ENCODE measurements around the gene PALMD. TPM values are rescaled to one million over a fixed set of nuclear protein-coding genes. Genes with fewer than 3 reads are reported as not detected.

The PALMD gene
- total and polyA plus RNA-seq, 2 donors from 2014 or later, result 10.1 to 25.2 TPM

DNA sequence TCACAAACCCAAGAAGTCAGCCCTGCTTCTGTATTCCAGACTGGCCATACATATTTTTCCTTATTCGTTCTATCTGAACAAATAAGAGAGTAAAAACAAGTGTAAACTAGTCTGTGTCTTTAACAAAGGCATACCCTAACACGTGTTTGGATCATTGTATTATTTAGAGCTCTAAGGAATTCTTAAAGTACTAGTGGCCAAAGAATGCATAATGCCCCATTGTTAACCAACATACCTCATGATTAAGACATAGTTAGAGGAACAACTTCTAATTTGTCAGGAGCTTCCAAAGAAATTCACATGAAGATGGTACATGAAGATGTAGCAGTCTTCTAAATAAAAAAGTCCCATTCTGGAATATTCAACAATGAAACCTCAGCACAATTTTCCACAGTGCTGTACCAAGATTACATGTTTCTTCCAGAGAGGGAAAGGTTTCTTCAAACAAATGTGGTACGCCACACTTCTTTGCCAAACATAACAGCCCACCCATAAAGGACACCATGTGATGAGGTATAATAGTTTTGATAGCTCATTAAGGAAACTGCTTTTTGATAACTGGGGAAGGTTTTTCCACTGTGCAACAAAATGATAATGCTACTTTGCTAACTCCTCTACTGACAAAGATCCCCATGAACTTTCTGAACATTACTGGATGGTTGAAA lies 5.0 kb downstream of the PALMD start:
- Histone ChIP-seq H3K4me3 (ENCODE audit: low read length in 3 of 3) (no peak overlapping the region), H3K4me1 (ENCODE audit: control insufficient read depth in 2 of 3, insufficient read depth in 2 of 3, low read depth in 1 of 3, low read length in 3 of 3) (peaks cover 0 to 9% (median 8%) of the 10 kb centered on the region in 3 donors), H3K27me3 (ENCODE audit: control insufficient read depth, insufficient read depth, low read length) (no peaks in the 10 kb centered on the region), H3K36me3 (ENCODE audit: control insufficient read depth in 2 of 3, insufficient read depth in 3 of 3, low read length in 3 of 3) (no peaks in the 10 kb centered on the region), H3K9me3 (ENCODE audit: control insufficient read depth in 2 of 3, insufficient read depth in 1 of 3, low read length in 3 of 3) (no peaks in the 10 kb centered on the region), H3K9ac (ENCODE audit: low read length in 3 of 3) (no peak overlapping the region), H3K27ac (ENCODE audit: low read depth in 2 of 2, low read length in 2 of 2) (peak overlapping the region; percentile 77 to 87)
- intact Hi-C loops (cut with DNase I), result no loop called here
- FAIRE-seq, result no peak
- no peak for DNase-seq
- TF ChIP-seq, protein P1, sequence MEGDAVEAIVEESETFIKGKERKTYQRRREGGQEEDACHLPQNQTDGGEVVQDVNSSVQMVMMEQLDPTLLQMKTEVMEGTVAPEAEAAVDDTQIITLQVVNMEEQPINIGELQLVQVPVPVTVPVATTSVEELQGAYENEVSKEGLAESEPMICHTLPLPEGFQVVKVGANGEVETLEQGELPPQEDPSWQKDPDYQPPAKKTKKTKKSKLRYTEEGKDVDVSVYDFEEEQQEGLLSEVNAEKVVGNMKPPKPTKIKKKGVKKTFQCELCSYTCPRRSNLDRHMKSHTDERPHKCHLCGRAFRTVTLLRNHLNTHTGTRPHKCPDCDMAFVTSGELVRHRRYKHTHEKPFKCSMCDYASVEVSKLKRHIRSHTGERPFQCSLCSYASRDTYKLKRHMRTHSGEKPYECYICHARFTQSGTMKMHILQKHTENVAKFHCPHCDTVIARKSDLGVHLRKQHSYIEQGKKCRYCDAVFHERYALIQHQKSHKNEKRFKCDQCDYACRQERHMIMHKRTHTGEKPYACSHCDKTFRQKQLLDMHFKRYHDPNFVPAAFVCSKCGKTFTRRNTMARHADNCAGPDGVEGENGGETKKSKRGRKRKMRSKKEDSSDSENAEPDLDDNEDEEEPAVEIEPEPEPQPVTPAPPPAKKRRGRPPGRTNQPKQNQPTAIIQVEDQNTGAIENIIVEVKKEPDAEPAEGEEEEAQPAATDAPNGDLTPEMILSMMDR (IDR thresholded peaks at IDR 0.05; ENCODE audit: borderline replicate concordance, extremely low read depth, insufficient read depth), result no peak

DNA sequence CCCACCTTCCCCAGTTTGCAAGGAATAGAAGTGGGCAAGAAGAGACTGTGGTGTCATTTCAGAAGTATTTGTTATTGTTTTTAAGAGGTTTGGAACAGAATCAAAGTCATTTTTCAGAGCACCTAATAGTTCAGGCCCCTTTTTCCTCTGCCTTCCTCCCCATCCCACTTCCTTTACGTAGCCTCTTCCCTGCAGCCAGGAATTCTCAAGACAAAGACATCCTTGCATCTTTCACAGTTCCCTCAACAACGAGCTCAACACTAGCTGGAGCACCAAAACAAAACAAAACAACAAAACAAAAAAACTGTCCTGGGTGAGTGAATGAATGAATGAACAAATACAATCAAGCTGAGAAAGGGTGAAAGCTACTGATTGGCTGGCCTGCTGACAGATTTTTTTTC lies 7.0 kb downstream of the PALMD start:
- no peak overlapping the region for H3K4me3 ChIP-seq (ENCODE audit: low read length in 3 of 3)
- H3K36me3 ChIP-seq (ENCODE audit: control insufficient read depth in 2 of 3, insufficient read depth in 3 of 3, low read length in 3 of 3), result no peaks in the 10 kb centered on the region
- no peak for FAIRE-seq
- peak overlapping the region in 1 of 2 donors; percentile 52 for H3K27ac ChIP-seq (ENCODE audit: low read depth in 2 of 2, low read length in 2 of 2)
- no peak overlapping the region for H3K9ac ChIP-seq (ENCODE audit: low read length in 3 of 3)
- no peaks in the 10 kb centered on the region for H3K9me3 ChIP-seq (ENCODE audit: control insufficient read depth in 2 of 3, insufficient read depth in 1 of 3, low read length in 3 of 3)
- peaks cover 0 to 8% (median 5%) of the 10 kb centered on the region in 3 donors for H3K4me1 ChIP-seq (ENCODE audit: control insufficient read depth in 2 of 3, insufficient read depth in 2 of 3, low read depth in 1 of 3, low read length in 3 of 3)
- no peak for DNase-seq
- H3K27me3 ChIP-seq (ENCODE audit: control insufficient read depth, insufficient read depth, low read length), result no peaks in the 10 kb centered on the region
- intact Hi-C loops (cut with DNase I), result no loop called here
- TF ChIP-seq, protein P1 (IDR thresholded peaks at IDR 0.05; ENCODE audit: borderline replicate concordance, extremely low read depth, insufficient read depth), result no peak

DNA sequence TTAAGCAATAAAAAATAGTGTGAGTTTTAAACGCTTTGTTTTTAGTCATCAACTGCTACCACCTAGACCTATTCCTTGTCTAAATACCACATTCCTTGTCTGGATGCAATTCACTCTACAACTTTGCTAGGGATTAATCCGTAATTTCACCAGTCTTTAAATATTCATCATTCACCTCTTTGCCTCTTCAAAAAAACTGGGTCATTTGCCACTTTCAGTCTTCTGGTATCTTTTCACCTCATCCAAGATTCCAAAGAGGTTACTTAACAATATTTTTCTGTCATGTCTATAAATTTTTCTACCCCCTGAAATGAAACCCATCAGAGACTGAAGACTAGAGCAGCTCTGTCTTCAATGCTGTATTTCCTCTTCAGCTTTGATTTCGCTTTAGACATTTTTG lies 9.5 kb downstream of the PALMD start:
- Histone ChIP-seq H3K36me3 (ENCODE audit: control insufficient read depth in 2 of 3, insufficient read depth in 3 of 3, low read length in 3 of 3) (no peaks in the 10 kb centered on the region), H3K4me3 (ENCODE audit: low read length in 3 of 3) (no peak overlapping the region), H3K9me3 (ENCODE audit: control insufficient read depth in 2 of 3, insufficient read depth in 1 of 3, low read length in 3 of 3) (no peaks in the 10 kb centered on the region), H3K4me1 (ENCODE audit: control insufficient read depth in 2 of 3, insufficient read depth in 2 of 3, low read depth in 1 of 3, low read length in 3 of 3) (peaks cover 0 to 8% (median 5%) of the 10 kb centered on the region in 3 donors), H3K27me3 (ENCODE audit: control insufficient read depth, insufficient read depth, low read length) (no peaks in the 10 kb centered on the region), H3K9ac (ENCODE audit: low read length in 3 of 3) (no peak overlapping the region), H3K27ac (ENCODE audit: low read depth in 2 of 2, low read length in 2 of 2) (no peak overlapping the region)
- FAIRE-seq (no peak), DNase-seq (no peak)
- intact Hi-C loops (cut with DNase I), result no loop called here
- TF ChIP-seq, protein P1 (IDR thresholded peaks at IDR 0.05; ENCODE audit: borderline replicate concordance, extremely low read depth, insufficient read depth), result no peak
